Activated T-helper 2 cell treated with anti-CD3 and anti-CD28 coated beads, Interferon-gamma antibody, Interleukin-2, Interleukin-4, amounts not matched to agents 10 μg/mL and 5 μg/mL and 100 μg/mL, durations not matched to agents 14 hours and 24 hours and 36 hours (primary cell): ENCODE data around the gene F2RL3. TPM values are rescaled to one million over a fixed set of nuclear protein-coding genes. Genes with fewer than 3 reads are reported as not detected.

Experiments used
- DNase-seq: peaks from one replicate; pipeline ENCODE4 v3.0.0; 2021; ENCODE audit warnings: low spot score
- H3K27ac Mint-ChIP-seq: one replicate; pipeline ENCODE4 v1.8.0; 2021; ENCODE audit warnings: mixed read lengths
- H3K27me3 Mint-ChIP-seq: one replicate; pipeline ENCODE4 v1.8.0; 2021; ENCODE audit warnings: low read depth, mixed read lengths
- H3K36me3 Mint-ChIP-seq: one replicate; pipeline ENCODE4 v1.8.0; 2021; ENCODE audit warnings: low read depth, mixed read lengths
- H3K4me1 Mint-ChIP-seq: one replicate; pipeline ENCODE4 v1.8.0; 2021; ENCODE audit warnings: low read depth, mixed read lengths
- H3K4me3 Mint-ChIP-seq: one replicate; pipeline ENCODE4 v1.8.0; 2021; ENCODE audit warnings: low read depth, mild to moderate bottlenecking, moderate library complexity, mixed read lengths
- H3K9me3 Mint-ChIP-seq: one replicate; pipeline ENCODE4 v1.8.0; 2021; ENCODE audit warnings: mixed read lengths
- intact Hi-C: fragments of 100-400 bp; cut with micrococcal nuclease; formaldehyde crosslinking; loops from one replicate; pipeline ENCODE4 v1.15.1; 2023
- total RNA-seq: library from RNA; stranded (reverse); gene quantifications from 2 replicates; pipeline ENCODE4 v1.2.3, GENCODE V29; 2022

The F2RL3 gene
- total RNA-seq, 1 donor from 2014 or later = not detected

GRCh38 chr19:16902545-16902944 lies 13.7 kb downstream of the F2RL3 start:
- Mint-ChIP-seq H3K4me3 (no peak overlapping the region), H3K9me3 (no peaks in the 10 kb centered on the region), H3K27me3 (peaks cover 11% of the 10 kb centered on the region), H3K27ac (no peak overlapping the region), H3K36me3 (no peaks in the 10 kb centered on the region), H3K4me1 (peaks cover 13% of the 10 kb centered on the region)
- no peak for DNase-seq
- intact Hi-C loops = no loop called here

GRCh38 chr19:16903347-16903746 lies 14.5 kb downstream of the F2RL3 start:
- peaks cover 12% of the 10 kb centered on the region for H3K4me1 Mint-ChIP-seq
- no peak for DNase-seq
- H3K9me3 Mint-ChIP-seq = no peaks in the 10 kb centered on the region
- peaks cover 8% of the 10 kb centered on the region for H3K27me3 Mint-ChIP-seq
- H3K27ac Mint-ChIP-seq = no peak overlapping the region
- intact Hi-C loops = no loop called here
- H3K4me3 Mint-ChIP-seq = no peak overlapping the region
- H3K36me3 Mint-ChIP-seq = no peaks in the 10 kb centered on the region

- no peaks in the 10 kb centered on the region for H3K9me3 Mint-ChIP-seq
Observed at GRCh38 chr19:16904599-16904998, 15.8 kb downstream of the F2RL3 start.

GRCh38 chr19:16908759-16909158 lies 20.0 kb downstream of the F2RL3 start:
- DNase-seq = no peak
- peaks cover 2% of the 10 kb centered on the region for H3K36me3 Mint-ChIP-seq
- no peak overlapping the region for H3K27ac Mint-ChIP-seq
- intact Hi-C loops = no loop called here
- H3K4me3 Mint-ChIP-seq = no peak overlapping the region
- H3K27me3 Mint-ChIP-seq = no peaks in the 10 kb centered on the region
- H3K4me1 Mint-ChIP-seq = no peaks in the 10 kb centered on the region
- peaks cover 17% of the 10 kb centered on the region for H3K9me3 Mint-ChIP-seq

More at GRCh38 chr19:16904599-16904998, 15.8 kb downstream of the F2RL3 start:
- H3K4me1 Mint-ChIP-seq = peaks cover 5% of the 10 kb centered on the region
- DNase-seq = no peak
- no peak overlapping the region for H3K4me3 Mint-ChIP-seq
- peaks cover under 1% of the 10 kb centered on the region for H3K27me3 Mint-ChIP-seq
- no peak overlapping the region for H3K27ac Mint-ChIP-seq
- no peaks in the 10 kb centered on the region for H3K36me3 Mint-ChIP-seq
- intact Hi-C loops = no loop called here

- H3K9me3 Mint-ChIP-seq = peaks cover 17% of the 10 kb centered on the region
- no peak for DNase-seq
- H3K36me3 Mint-ChIP-seq = peaks cover 2% of the 10 kb centered on the region
- H3K4me1 Mint-ChIP-seq = no peaks in the 10 kb centered on the region
- no peaks in the 10 kb centered on the region for H3K27me3 Mint-ChIP-seq
- intact Hi-C loops = no loop called here
- H3K27ac Mint-ChIP-seq = no peak overlapping the region
- H3K4me3 Mint-ChIP-seq = no peak overlapping the region
Observed at GRCh38 chr19:16911046-16911445, 22.2 kb downstream of the F2RL3 start.

GRCh38 chr19:16912780-16913179 lies 24.0 kb downstream of the F2RL3 start:
- H3K4me1 Mint-ChIP-seq = no peaks in the 10 kb centered on the region
- H3K27ac Mint-ChIP-seq = no peak overlapping the region

GRCh38 chr19:16914421-16914820 lies 25.6 kb downstream of the F2RL3 start:
- Mint-ChIP-seq H3K9me3 (peaks cover 17% of the 10 kb centered on the region), H3K27me3 (no peaks in the 10 kb centered on the region), H3K36me3 (peaks cover 2% of the 10 kb centered on the region), H3K27ac (no peak overlapping the region), H3K4me1 (no peaks in the 10 kb centered on the region), H3K4me3 (no peak overlapping the region)
- DNase-seq = no peak
- intact Hi-C loops = no loop called here

More at GRCh38 chr19:16912780-16913179, 24.0 kb downstream of the F2RL3 start:
- Mint-ChIP-seq H3K9me3 (peaks cover 17% of the 10 kb centered on the region), H3K27me3 (no peaks in the 10 kb centered on the region), H3K36me3 (peaks cover 2% of the 10 kb centered on the region), H3K4me3 (no peak overlapping the region)
- intact Hi-C loops = no loop called here
- DNase-seq = no peak

GRCh38 chr19:16915135-16915534 lies 26.3 kb downstream of the F2RL3 start:
- no peak overlapping the region for H3K27ac Mint-ChIP-seq
- no peak for DNase-seq
- H3K4me1 Mint-ChIP-seq = no peaks in the 10 kb centered on the region
- H3K9me3 Mint-ChIP-seq = peaks cover 17% of the 10 kb centered on the region
- H3K27me3 Mint-ChIP-seq = no peaks in the 10 kb centered on the region
- H3K36me3 Mint-ChIP-seq = peaks cover 2% of the 10 kb centered on the region
- intact Hi-C loops = no loop called here
- H3K4me3 Mint-ChIP-seq = no peak overlapping the region

GRCh38 chr19:16915734-16916133 lies 26.9 kb downstream of the F2RL3 start:
- Mint-ChIP-seq H3K27ac (no peak overlapping the region), H3K27me3 (no peaks in the 10 kb centered on the region), H3K4me3 (no peak overlapping the region), H3K36me3 (peaks cover 2% of the 10 kb centered on the region), H3K4me1 (no peaks in the 10 kb centered on the region), H3K9me3 (peaks cover 17% of the 10 kb centered on the region)
- DNase-seq = no peak
- intact Hi-C loops = no loop called here

- H3K27ac Mint-ChIP-seq = no peak overlapping the region
- peaks cover 2% of the 10 kb centered on the region for H3K36me3 Mint-ChIP-seq
- no peak for DNase-seq
- intact Hi-C loops = no loop called here
- no peak overlapping the region for H3K4me3 Mint-ChIP-seq
- peaks cover 13% of the 10 kb centered on the region for H3K9me3 Mint-ChIP-seq
- H3K27me3 Mint-ChIP-seq = no peaks in the 10 kb centered on the region
- no peaks in the 10 kb centered on the region for H3K4me1 Mint-ChIP-seq
Observed at GRCh38 chr19:16917401-16917800, 28.6 kb downstream of the F2RL3 start.

GRCh38 chr19:16919496-16919895 lies 30.7 kb downstream of the F2RL3 start:
- H3K27ac Mint-ChIP-seq = no peak overlapping the region
- H3K9me3 Mint-ChIP-seq = no peaks in the 10 kb centered on the region
- no peaks in the 10 kb centered on the region for H3K27me3 Mint-ChIP-seq
- H3K4me3 Mint-ChIP-seq = no peak overlapping the region
- H3K36me3 Mint-ChIP-seq = no peaks in the 10 kb centered on the region
- intact Hi-C loops = no loop called here
- H3K4me1 Mint-ChIP-seq = no peaks in the 10 kb centered on the region
- DNase-seq = no peak

- intact Hi-C loops = no loop called here
- DNase-seq = no peak
- H3K36me3 Mint-ChIP-seq = no peaks in the 10 kb centered on the region
- H3K4me3 Mint-ChIP-seq = no peak overlapping the region
- H3K27me3 Mint-ChIP-seq = no peaks in the 10 kb centered on the region
- H3K9me3 Mint-ChIP-seq = peaks cover 9% of the 10 kb centered on the region
- no peak overlapping the region for H3K27ac Mint-ChIP-seq
- H3K4me1 Mint-ChIP-seq = no peaks in the 10 kb centered on the region
Observed at GRCh38 chr19:16920816-16921529, 32.2 kb downstream of the F2RL3 start.

GRCh38 chr19:16921766-16922591 lies 33.2 kb downstream of the F2RL3 start:
- intact Hi-C loops = no loop called here
- H3K4me1 Mint-ChIP-seq = no peaks in the 10 kb centered on the region
- H3K36me3 Mint-ChIP-seq = no peaks in the 10 kb centered on the region
- H3K27me3 Mint-ChIP-seq = no peaks in the 10 kb centered on the region
- H3K4me3 Mint-ChIP-seq = no peak overlapping the region
- peaks cover 15% of the 10 kb centered on the region for H3K9me3 Mint-ChIP-seq
- no peak for DNase-seq
- H3K27ac Mint-ChIP-seq = no peak overlapping the region
